HG03460 (cell line): Measurements from ENCODE around the gene NOL4L.
"Not testable (repeated sequence)": the region's sequence is repeated elsewhere in the genome, so short reads cannot be mapped to it uniquely, and the experiment has no call there.

Source experiments
- ATAC-seq: cut with Tn5 transposase; IDR thresholded peaks from one replicate; pipeline ENCODE4 v1.9.1; 2021; ENCODE audit not compliant: unreplicated experiment

The NOL4L gene

GRCh38 chr20:32512047-32512385 lies 73.1 kb downstream of the NOL4L start:
- ATAC-seq, result no peak

GRCh38 chr20:32511358-32512046 lies 73.6 kb downstream of the NOL4L start:
- no peak for ATAC-seq

- ATAC-seq, result no peak
Observed at GRCh38 chr20:32510601-32511357, 74.4 kb downstream of the NOL4L start.

GRCh38 chr20:32510120-32510600 lies 75.0 kb downstream of the NOL4L start:
- ATAC-seq, result no peak

GRCh38 chr20:32509639-32510066 lies 75.5 kb downstream of the NOL4L start:
- peak; percentile 58 for ATAC-seq

- ATAC-seq, result no peak
Observed at GRCh38 chr20:32508775-32509119, 76.4 kb downstream of the NOL4L start.

GRCh38 chr20:32507998-32508774 lies 76.9 kb downstream of the NOL4L start:
- ATAC-seq, result no peak

- ATAC-seq, result no peak
Observed at GRCh38 chr20:32506721-32507120, 78.4 kb downstream of the NOL4L start.

- ATAC-seq, result no peak
Observed at GRCh38 chr20:32505723-32506473, 79.2 kb downstream of the NOL4L start.

GRCh38 chr20:32501709-32502108 lies 83.4 kb downstream of the NOL4L start:
- ATAC-seq, result no peak

- no peak for ATAC-seq
Observed at GRCh38 chr20:32497589-32498224, 87.4 kb downstream of the NOL4L start.

- ATAC-seq, result no peak
Observed at GRCh38 chr20:32496811-32497533, 88.2 kb downstream of the NOL4L start.

GRCh38 chr20:32495949-32496348 lies 89.2 kb downstream of the NOL4L start:
- no peak for ATAC-seq

GRCh38 chr20:32495217-32495565 lies 89.9 kb downstream of the NOL4L start:
- no peak for ATAC-seq

GRCh38 chr20:32494483-32495216 lies 90.5 kb downstream of the NOL4L start:
- no peak for ATAC-seq

GRCh38 chr20:32493356-32493755 lies 91.8 kb downstream of the NOL4L start:
- no peak for ATAC-seq

- not testable (repeated sequence) for ATAC-seq
Observed at GRCh38 chr20:32491764-32492151, 93.4 kb downstream of the NOL4L start.

- no peak for ATAC-seq
Observed at GRCh38 chr20:32490942-32491763, 94.0 kb downstream of the NOL4L start.
